Neural progenitor cell (in vitro differentiated cells): ENCODE measurements around the gene EIF2B4. TPM values are rescaled to one million over a fixed set of nuclear protein-coding genes. Genes with fewer than 3 reads are reported as not detected.

Experiments
- DNase-seq: peaks from one replicate; pipeline ENCODE4 v3.0.0-alpha.2; 2016; ENCODE audit warnings: low spot score
- H2AFZ ChIP-seq: fragments of 200-600 bp; sonication (generic); replicated peaks from 2 replicates; pipeline ENCODE4 v1.6.1; 2016; ENCODE audit warnings: antibody characterized with exemption
- H3F3A ChIP-seq: fragments of 200-600 bp; sonication (generic); 2 replicates; pipeline ENCODE4 v1.6.1; 2016; ENCODE audit warnings: antibody characterized with exemption, low read depth
- H3K27ac ChIP-seq: fragments of 200-600 bp; sonication (generic); 2 replicates; pipeline ENCODE4 v1.5.1; 2016; ENCODE audit warnings: mild to moderate bottlenecking
- H3K27me3 ChIP-seq: fragments of 200-600 bp; sonication (generic); 2 replicates; pipeline ENCODE4 v1.6.1; 2016; ENCODE audit warnings: mild to moderate bottlenecking, moderate library complexity
- H3K36me3 ChIP-seq: fragments of 200-600 bp; sonication (generic); 2 replicates; pipeline ENCODE4 v1.5.1; 2016
- H3K4me1 ChIP-seq: fragments of 200-600 bp; sonication (generic); 2 replicates; pipeline ENCODE4 v1.6.1; 2016; ENCODE audit warnings: mixed run types
- H3K4me2 ChIP-seq: fragments of 200-600 bp; sonication (generic); 2 replicates; pipeline ENCODE4 v1.6.1; 2016
- H3K4me3 ChIP-seq: fragments of 200-600 bp; sonication (generic); 2 replicates; pipeline ENCODE4 v1.5.1; 2016
- H3K79me2 ChIP-seq: fragments of 200-600 bp; sonication (generic); 2 replicates; pipeline ENCODE4 v1.6.1; 2016; ENCODE audit warnings: low read depth
- H3K9ac ChIP-seq: fragments of 200-600 bp; sonication (generic); 2 replicates; pipeline ENCODE4 v1.6.1; 2016
- H3K9me3 ChIP-seq: fragments of 200-600 bp; sonication (generic); 2 replicates; pipeline ENCODE4 v1.5.1; 2016; ENCODE audit warnings: low read depth
- H4K20me1 ChIP-seq: fragments of 200-600 bp; sonication (generic); 2 replicates; pipeline ENCODE4 v1.6.1; 2016; ENCODE audit warnings: low read depth
- H3K27ac Mint-ChIP-seq: 3 replicates; pipeline ENCODE4 v1.8.0; 2021; ENCODE audit warnings: mixed read lengths
- H3K27me3 Mint-ChIP-seq: 2 replicates; pipeline ENCODE4 v1.8.0; 2022; ENCODE audit warnings: low read depth, mild to moderate bottlenecking, inconsistent platforms, moderate library complexity, mixed read lengths; ENCODE audit not compliant: insufficient read depth
- H3K36me3 Mint-ChIP-seq: 3 replicates; pipeline ENCODE4 v1.8.0; 2021; ENCODE audit warnings: mixed read lengths
- H3K4me1 Mint-ChIP-seq: 3 replicates; pipeline ENCODE4 v1.8.0; 2021; ENCODE audit warnings: mixed read lengths
- H3K4me3 Mint-ChIP-seq: 3 replicates; pipeline ENCODE4 v1.8.0; 2021; ENCODE audit warnings: mild to moderate bottlenecking, moderate library complexity, mixed read lengths
- H3K9me3 Mint-ChIP-seq: 3 replicates; pipeline ENCODE4 v1.8.0; 2020; ENCODE audit warnings: mixed read lengths
- CTCF ChIP-seq: fragments of 200-600 bp; sonication (generic); IDR thresholded peaks from 2 replicates; pipeline ENCODE4 v1.5.1; 2017; ENCODE audit warnings: antibody characterized with exemption, mild to moderate bottlenecking
- EZH2 ChIP-seq: fragments of 200-600 bp; sonication (generic); IDR thresholded peaks from 2 replicates; pipeline ENCODE4 v1.6.1; 2017; ENCODE audit warnings: antibody characterized with exemption, mild to moderate bottlenecking, moderate library complexity
- EZH2phosphoT487 ChIP-seq: fragments of 200-600 bp; sonication (generic); IDR thresholded peaks from 2 replicates; pipeline ENCODE4 v1.6.1; 2017; ENCODE audit warnings: antibody characterized with exemption
- total RNA-seq: library from RNA; depleted of rRNA; stranded (reverse); fragments of >200 nt; gene quantifications from 2 replicates; pipeline ENCODE4 v1.2.3, GENCODE V29; 2015; ENCODE audit warnings: low replicate concordance

EIF2B4 gene
- total RNA-seq, 1 donor from 2014 or later: 25.5 TPM

- peaks cover 24% of the 10 kb centered on the region for H3K36me3 Mint-ChIP-seq
- Histone ChIP-seq H2AFZ (no peak overlapping the region), H3K27ac (no peak overlapping the region), H3K9me3 (no peaks in the 10 kb centered on the region), H3K4me1 (no peaks in the 10 kb centered on the region), H4K20me1 (peaks cover 3% of the 10 kb centered on the region), H3K9ac (no peak overlapping the region), H3K4me3 (no peak overlapping the region), H3K4me2 (no peak overlapping the region), H3K36me3 (no peaks in the 10 kb centered on the region), H3F3A (peaks cover 48% of the 10 kb centered on the region), H3K79me2 (peaks cover 24% of the 10 kb centered on the region), H3K27me3 (no peaks in the 10 kb centered on the region)
- no peak overlapping the region for H3K4me3 Mint-ChIP-seq
- DNase-seq: no peak
- peaks cover 7% of the 10 kb centered on the region for H3K4me1 Mint-ChIP-seq
- peaks cover 3% of the 10 kb centered on the region for H3K9me3 Mint-ChIP-seq
- TF ChIP-seq EZH2phosphoT487 (no peak), EZH2 (no peak), CTCF (no peak)
- peak overlapping the region; percentile 26 for H3K27ac Mint-ChIP-seq
- H3K27me3 Mint-ChIP-seq: no peaks in the 10 kb centered on the region
These were observed 7.3 kb downstream of the EIF2B4 start for GRCh38 chr2:27362678-27363420.

- Histone ChIP-seq H3K4me1 (peaks cover 5% of the 10 kb centered on the region), H3K36me3 (no peaks in the 10 kb centered on the region), H3K27ac (peak within 1 kb of the TSS; percentile 94), H3F3A (peaks cover 49% of the 10 kb centered on the region), H3K9ac (peak within 1 kb of the TSS; percentile 79), H4K20me1 (peaks cover 19% of the 10 kb centered on the region), H3K4me3 (peak within 1 kb of the TSS; percentile 68), H3K9me3 (no peaks in the 10 kb centered on the region), H3K79me2 (peaks cover 77% of the 10 kb centered on the region), H3K4me2 (peak within 1 kb of the TSS; percentile 98), H2AFZ (peak within 1 kb of the TSS; percentile 69), H3K27me3 (no peaks in the 10 kb centered on the region)
- H3K27ac Mint-ChIP-seq: peak within 1 kb of the TSS; percentile 98
- H3K4me3 Mint-ChIP-seq: peak within 1 kb of the TSS; percentile 98
- peaks cover 30% of the 10 kb centered on the region for H3K4me1 Mint-ChIP-seq
- peaks cover 2% of the 10 kb centered on the region for H3K27me3 Mint-ChIP-seq
- H3K9me3 Mint-ChIP-seq: peaks cover 3% of the 10 kb centered on the region
- peaks cover 6% of the 10 kb centered on the region for H3K36me3 Mint-ChIP-seq
- peak; percentile 99 for DNase-seq
- TF ChIP-seq EZH2phosphoT487 (no peak), CTCF (no peak), EZH2 (no peak)
These were observed 13.6 kb downstream of the EIF2B4 start, which contains the start of gene GTF3C2 for GRCh38 chr2:27356382-27357181. GTF3C2 (minus strand) TSS chr2:27356764; CDS start chr2:27343554, 13,210 bp downstream.

GRCh38 chr2:27356056-27356381 is 14.1 kb downstream of the EIF2B4 start:
- Histone ChIP-seq H3K9me3 (no peaks in the 10 kb centered on the region), H3K4me2 (peak overlapping the region; percentile 98), H3K79me2 (peaks cover 79% of the 10 kb centered on the region), H4K20me1 (peaks cover 25% of the 10 kb centered on the region), H3F3A (peaks cover 45% of the 10 kb centered on the region), H3K36me3 (no peaks in the 10 kb centered on the region), H3K4me3 (peak overlapping the region; percentile 68), H2AFZ (peak overlapping the region; percentile 20), H3K27me3 (no peaks in the 10 kb centered on the region), H3K4me1 (peaks cover 5% of the 10 kb centered on the region), H3K9ac (peak overlapping the region; percentile 79), H3K27ac (peak overlapping the region; percentile 94)
- Mint-ChIP-seq H3K9me3 (peaks cover 3% of the 10 kb centered on the region), H3K4me1 (peaks cover 30% of the 10 kb centered on the region), H3K4me3 (peak overlapping the region; percentile 98), H3K36me3 (peaks cover 5% of the 10 kb centered on the region), H3K27ac (peak overlapping the region; percentile 94), H3K27me3 (peaks cover 2% of the 10 kb centered on the region)
- TF ChIP-seq CTCF: no peak
- no peak for TF ChIP-seq EZH2
- no peak for TF ChIP-seq EZH2phosphoT487
- DNase-seq: peak; percentile 74
